Measurements from ENCODE around the gene FAIM. TPM values are rescaled to one million over a fixed set of nuclear protein-coding genes. Genes with fewer than 3 reads are reported as not detected.

FAIM gene
- total RNA-seq, 1 experiment from 2014 or later, result 11.0 TPM

DNA sequence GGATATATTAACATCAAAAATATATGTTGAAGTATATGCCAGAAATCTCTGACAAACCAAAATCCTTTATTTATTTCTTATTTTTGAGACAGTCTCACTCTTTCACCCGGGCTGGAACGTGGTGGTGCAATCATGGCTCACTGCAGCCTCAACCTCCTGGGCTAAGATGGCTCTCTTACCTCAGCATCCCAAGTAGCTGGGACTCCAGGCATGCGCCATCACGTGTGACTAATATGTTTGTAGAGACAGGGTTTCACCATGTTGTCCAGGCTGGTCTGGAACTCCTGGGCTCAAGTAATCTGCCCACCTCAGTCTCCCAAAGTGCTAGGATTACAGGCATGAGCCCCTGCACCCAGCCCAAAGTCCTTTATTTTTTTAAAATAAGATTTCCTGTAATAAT is 11.9 kb downstream of the FAIM start:
- H3K23ac ChIP-seq (ENCODE audit: insufficient read length, low read depth, low read length), result no peak overlapping the region
- H3K9me3 Mint-ChIP-seq, result no peaks in the 10 kb centered on the region

More for the DNA sequence above, 11.9 kb downstream of the FAIM start:
- Histone ChIP-seq H2BK15ac (ENCODE audit: low read depth, low read length) (no peak overlapping the region), H3K9ac (ENCODE audit: extremely low read depth, insufficient read length, low read length) (no peak overlapping the region), H4K8ac (replicated peaks; ENCODE audit: insufficient read length, low read depth, low read length) (no peak overlapping the region), H3K4me2 (ENCODE audit: insufficient read depth, insufficient read length, low read length) (no peak overlapping the region), H3K79me2 (ENCODE audit: insufficient read depth, low read length) (no peaks in the 10 kb centered on the region), H3K27ac (ENCODE audit: insufficient read length, low read depth, low read length) (no peak overlapping the region), H3K56ac (ENCODE audit: insufficient read length, low read depth, low read length) (no peak overlapping the region), H3K23me2 (ENCODE audit: insufficient read length, low read depth, low read length, poor library complexity, severe bottlenecking) (no peaks in the 10 kb centered on the region), H2AK5ac (ENCODE audit: insufficient read length, low read length) (no peak overlapping the region), H2BK5ac (ENCODE audit: insufficient read length, low read length) (no peak overlapping the region), H3K4ac (ENCODE audit: low read depth, low read length) (no peak overlapping the region), H2BK120ac (ENCODE audit: low read depth, low read length, poor library complexity, severe bottlenecking) (no peak overlapping the region), H3K79me1 (ENCODE audit: insufficient read depth, low read depth, low read length, poor library complexity, severe bottlenecking) (no peaks in the 10 kb centered on the region), H3K4me1 (ENCODE audit: insufficient read depth, low read length) (no peaks in the 10 kb centered on the region), H4K5ac (ENCODE audit: insufficient read length, low read depth, low read length) (no peak overlapping the region), H2BK20ac (ENCODE audit: low read depth, low read length, poor library complexity, severe bottlenecking) (no peak overlapping the region), H2BK12ac (ENCODE audit: insufficient read length, low read depth, low read length) (no peak overlapping the region), H3K18ac (ENCODE audit: insufficient read length, low read depth, low read length) (no peak overlapping the region), H2AFZ (ENCODE audit: low read length) (no peak overlapping the region), H4K20me1 (ENCODE audit: control insufficient read depth, insufficient read depth, insufficient read length) (no peaks in the 10 kb centered on the region), H3T11ph (ENCODE audit: low read length) (no peak overlapping the region), H3K27me3 (ENCODE audit: insufficient read depth, low read length) (no peaks in the 10 kb centered on the region), H4K91ac (ENCODE audit: insufficient read length, low read depth, low read length) (no peak overlapping the region), H3K14ac (ENCODE audit: insufficient read depth, low read length) (no peak overlapping the region), H3K9me3 (ENCODE audit: control insufficient read depth, low read depth, low read length) (no peaks in the 10 kb centered on the region)
- Mint-ChIP-seq H3K4me3 (no peak overlapping the region), H3K27me3 (ENCODE audit: low read depth) (no peaks in the 10 kb centered on the region), H3K27ac (no peak overlapping the region), H3K36me3 (ENCODE audit: insufficient read depth in 1 of 3, low read depth in 3 of 3) (no peaks in the 10 kb centered on the region), H3K4me1 (no peaks in the 10 kb centered on the region)
- WGBS (ENCODE audit: extremely low coverage, insufficient read length, low lambda C conversion rate), result no CpG with 5 or more reads among the region's 4 CpGs
- TF ChIP-seq CTCF (conservative IDR thresholded peaks at IDR 0.05), result no peak
- no peak for DNase-seq

Data from H9 (cell line).